AG09319 (cell line): ENCODE measurements around the gene LRRC27.

Experiments
- DNase-seq: peaks from one replicate; pipeline ENCODE4 v3.0.0-alpha.2; 2010; ENCODE audit warnings: low read depth; ENCODE audit errors: extremely low read depth
- CTCF ChIP-seq: IDR thresholded peaks from 2 replicates; pipeline ENCODE4 v1.5.1; 2011; ENCODE audit warnings: low read depth, mild to moderate bottlenecking, inconsistent platforms, low read length, moderate library complexity

The LRRC27 gene

DNA sequence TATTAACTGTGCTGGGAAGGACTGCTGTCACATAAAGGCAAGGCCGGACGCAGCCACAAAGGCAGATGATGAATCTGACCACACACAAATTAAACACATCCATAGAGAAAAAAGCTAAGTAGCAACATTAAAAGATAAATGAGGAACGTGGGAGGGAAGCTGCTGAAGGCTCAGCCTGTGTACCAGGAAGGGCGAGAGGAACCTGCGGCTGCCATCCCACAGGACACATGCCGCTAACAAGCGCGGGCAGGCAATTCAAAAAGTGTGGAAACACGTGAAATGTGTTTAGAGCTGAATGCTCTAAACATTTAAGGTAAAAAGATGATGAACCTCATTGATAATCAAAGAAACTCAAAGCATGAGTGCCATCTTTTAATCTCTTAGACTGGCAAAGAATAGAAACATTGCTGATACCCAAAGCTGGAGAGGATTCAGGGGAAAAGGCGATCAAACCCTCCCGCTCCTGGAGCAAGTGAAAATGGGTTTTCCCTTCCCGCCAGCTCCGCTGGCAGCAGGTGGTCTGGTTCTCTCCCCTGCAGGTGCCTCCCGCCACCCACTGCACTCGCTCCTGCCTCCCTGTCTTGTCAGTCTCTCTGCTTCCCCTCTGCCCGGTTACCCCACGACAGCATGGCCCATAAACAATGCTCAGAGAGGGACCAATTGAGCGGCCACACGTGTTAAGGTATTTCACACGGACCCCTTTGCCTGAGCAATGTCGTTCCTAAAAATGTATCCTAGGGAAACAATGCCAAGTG, 28.5 kb upstream of the LRRC27 start:
- DNase-seq: no peak
- no peak for TF ChIP-seq CTCF

DNA sequence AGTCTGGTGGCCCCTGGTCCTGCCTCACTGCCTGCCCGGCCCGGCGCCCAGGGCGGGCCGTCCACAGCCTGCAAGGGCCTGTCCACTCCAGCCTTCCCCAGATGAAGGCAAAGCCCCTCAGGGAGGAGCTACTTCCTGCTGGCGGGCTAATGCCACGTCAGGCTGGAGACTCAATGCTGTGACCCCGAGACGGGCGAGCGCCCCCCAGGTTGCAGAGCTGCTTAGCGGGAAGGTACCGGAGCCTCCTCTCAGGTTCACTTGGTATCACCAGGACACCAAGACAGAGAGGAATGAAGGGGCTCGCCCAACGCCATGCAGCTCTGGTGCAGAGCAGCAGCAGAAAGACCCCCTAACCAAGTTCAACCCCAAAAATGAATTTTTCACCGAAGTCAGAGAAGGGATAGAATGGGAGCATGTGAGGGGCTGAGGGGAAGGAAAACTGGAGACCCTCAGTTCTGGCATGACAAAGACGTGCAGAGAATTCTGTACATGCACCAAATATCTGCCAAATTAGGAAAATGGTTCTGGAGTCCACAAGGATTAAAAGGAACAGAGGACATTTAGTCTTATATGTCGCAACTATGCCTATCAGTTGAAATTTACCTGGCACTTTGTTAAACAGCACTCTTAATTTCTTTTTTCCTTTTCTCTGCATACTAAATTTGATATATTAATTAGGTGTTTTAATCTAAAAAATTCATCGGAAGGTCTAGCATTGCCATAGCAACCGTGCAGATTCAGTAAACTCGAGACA, 27.1 kb upstream of the LRRC27 start:
- no peak for DNase-seq
- TF ChIP-seq CTCF: no peak

DNA sequence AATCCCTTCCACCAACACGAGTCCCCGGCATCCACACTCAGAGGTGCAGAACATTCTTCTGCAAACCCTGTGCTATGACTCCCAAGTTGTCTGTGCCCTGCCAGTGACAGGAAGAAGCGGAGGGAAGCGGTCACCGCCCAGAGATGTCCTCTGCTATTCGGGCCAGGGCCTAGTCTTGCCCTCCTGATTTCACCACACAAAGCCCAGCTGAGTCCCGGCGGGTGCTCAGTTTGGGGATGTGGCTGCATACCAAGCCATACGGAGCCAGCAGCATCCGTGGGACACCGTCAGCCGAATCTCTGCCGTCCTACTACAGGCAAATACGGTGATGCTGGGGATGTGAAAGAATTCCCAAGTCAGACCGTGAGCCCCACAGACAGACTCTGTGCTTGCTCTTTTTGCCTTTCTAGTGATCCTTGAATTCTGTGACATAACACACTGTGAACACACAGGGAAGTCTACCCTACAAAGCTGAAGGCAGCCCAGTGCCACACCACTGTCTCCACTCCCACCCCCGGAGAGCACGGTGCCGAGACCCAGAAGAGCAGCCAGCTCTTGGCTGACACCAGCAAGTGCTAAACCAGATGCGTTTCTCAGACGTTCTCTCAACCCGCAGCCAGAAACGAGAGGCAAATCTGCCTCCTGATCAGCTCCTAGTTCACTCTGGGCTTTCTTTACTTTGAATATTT, 26.2 kb upstream of the LRRC27 start:
- TF ChIP-seq CTCF: no peak

DNA sequence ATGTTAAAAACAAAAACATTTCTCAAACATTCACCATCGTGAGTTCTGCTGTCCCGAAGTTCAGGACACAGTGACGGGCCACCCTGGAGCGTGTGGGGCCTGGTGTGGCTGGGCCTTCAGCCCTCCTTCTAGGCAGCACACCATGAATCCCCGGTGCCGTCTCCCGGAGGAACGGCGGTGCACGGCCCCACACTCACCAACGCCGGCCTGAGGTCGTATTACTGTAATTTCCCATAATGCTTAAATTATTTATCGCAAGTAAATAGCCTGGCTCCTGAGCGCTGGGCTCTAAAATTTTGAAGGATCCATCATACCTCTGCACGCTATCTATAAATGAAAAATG, 25.7 kb upstream of the LRRC27 start:
- TF ChIP-seq CTCF: no peak
- no peak for DNase-seq

More for the DNA sequence above, 26.2 kb upstream of the LRRC27 start:
- DNase-seq: no peak

DNA sequence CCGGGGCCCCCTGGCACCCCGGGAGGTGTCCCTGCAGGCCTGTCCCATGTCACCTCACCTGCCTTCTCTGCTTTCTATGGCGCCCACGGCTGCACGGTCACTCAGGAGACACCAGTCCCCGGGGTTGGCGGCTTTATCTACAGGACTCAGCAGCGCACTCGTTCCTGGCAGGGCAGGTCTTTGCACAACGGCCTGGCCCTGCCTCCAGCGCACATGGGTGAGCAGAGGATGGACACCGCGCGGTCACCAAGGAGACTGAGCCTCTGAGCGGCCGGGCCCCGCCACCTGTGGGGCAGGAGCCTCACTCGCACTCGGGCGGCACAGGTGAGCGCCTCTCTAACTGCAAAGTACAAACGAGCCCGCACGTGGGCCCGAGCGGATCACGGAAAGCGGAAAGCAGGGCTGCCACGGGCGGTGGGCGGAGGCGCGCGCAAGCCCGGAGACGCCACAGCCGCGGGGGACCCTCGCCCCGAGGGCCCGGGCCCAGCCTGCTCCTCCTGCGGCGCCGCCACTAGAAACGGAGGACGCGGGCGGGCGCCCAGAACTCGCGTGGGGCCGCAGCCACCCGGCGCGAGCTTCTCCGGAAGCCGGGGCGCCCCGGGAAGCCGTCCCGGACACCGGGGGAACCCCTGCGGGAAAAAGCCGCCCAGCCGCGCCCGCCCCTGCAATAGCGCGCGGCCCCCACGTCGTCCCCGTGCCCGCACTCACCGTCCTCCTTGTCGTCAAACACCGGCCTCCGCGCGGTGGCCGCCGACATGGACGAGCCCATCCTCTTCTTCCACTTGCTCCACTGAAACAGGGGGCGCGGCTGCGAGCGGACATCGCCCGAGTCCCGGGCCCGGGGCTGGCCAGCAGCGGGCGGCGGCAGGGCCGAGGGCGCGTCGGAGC, 24.9 kb upstream of the LRRC27 start:
- DNase-seq: no peak
- TF ChIP-seq CTCF: no peak

- TF ChIP-seq CTCF: peak; percentile 11
- DNase-seq: peak; percentile 71
Measured at GRCh38 chr10:132307823-132308586, 24.0 kb upstream of the LRRC27 start, which contains the start of gene STK32C. Gene STK32C, minus strand, starts transcription at chr10:132307950. Its CDS starts 117 bp downstream, at chr10:132307833.
